ENCODE measurements around the gene TGFBRAP1.
"Not testable (repeated sequence)": the region's sequence is repeated elsewhere in the genome, so short reads cannot be mapped to it uniquely, and the experiment has no call there.

The TGFBRAP1 gene

GRCh38 chr2:105271393-105272045 is 58.0 kb downstream of the TGFBRAP1 start:
- DNase-seq, result no peak

GRCh38 chr2:105269426-105269825 is 60.1 kb downstream of the TGFBRAP1 start:
- no peak for DNase-seq

- peak; percentile 88 for DNase-seq
These were observed 66.9 kb downstream of the TGFBRAP1 start for GRCh38 chr2:105262651-105263091.

- no peak for DNase-seq
These were observed 68.5 kb downstream of the TGFBRAP1 start for GRCh38 chr2:105261061-105261460.

- DNase-seq, result no peak
These were observed 70.6 kb downstream of the TGFBRAP1 start for GRCh38 chr2:105258835-105259350.

GRCh38 chr2:105257981-105258380 is 71.6 kb downstream of the TGFBRAP1 start:
- DNase-seq, result no peak

- DNase-seq, result no peak
These were observed 73.0 kb downstream of the TGFBRAP1 start for GRCh38 chr2:105256431-105257047.

GRCh38 chr2:105255979-105256378 is 73.6 kb downstream of the TGFBRAP1 start:
- DNase-seq, result no peak

- no peak for DNase-seq
These were observed 74.9 kb downstream of the TGFBRAP1 start for GRCh38 chr2:105254531-105255210.

- DNase-seq, result no peak
These were observed 77.3 kb downstream of the TGFBRAP1 start for GRCh38 chr2:105252271-105252670.

GRCh38 chr2:105251016-105251648 is 78.4 kb downstream of the TGFBRAP1 start:
- not testable (repeated sequence) for DNase-seq

GRCh38 chr2:105249891-105250290 is 79.6 kb downstream of the TGFBRAP1 start:
- DNase-seq, result no peak

GRCh38 chr2:105249181-105249580 is 80.4 kb downstream of the TGFBRAP1 start:
- DNase-seq, result no peak

GRCh38 chr2:105248316-105249070 is 81.0 kb downstream of the TGFBRAP1 start:
- DNase-seq, result no peak

- no peak for DNase-seq
These were observed 85.1 kb downstream of the TGFBRAP1 start for GRCh38 chr2:105244451-105244850.

- DNase-seq, result peak; percentile 54
These were observed 85.6 kb downstream of the TGFBRAP1 start for GRCh38 chr2:105243961-105244360.

- DNase-seq, result no peak
These were observed 87.1 kb downstream of the TGFBRAP1 start for GRCh38 chr2:105242286-105242993.

GRCh38 chr2:105241443-105241842 is 88.1 kb downstream of the TGFBRAP1 start, which contains the start of gene GPR45:
TSS of gene GPR45 (plus strand) at chr2:105241743. CDS start at chr2:105241859, 116 bp downstream.
- no peak for DNase-seq

- no peak for DNase-seq
These were observed 89.6 kb downstream of the TGFBRAP1 start for GRCh38 chr2:105239924-105240323.

- DNase-seq, result no peak
These were observed 90.8 kb downstream of the TGFBRAP1 start for GRCh38 chr2:105238664-105239240.

GRCh38 chr2:105237045-105237765 is 92.3 kb downstream of the TGFBRAP1 start:
- no peak for DNase-seq
